Naive thymus-derived CD4-positive, alpha-beta T cell (primary cell): ENCODE data around the gene TAOK2. TPM values are rescaled to one million over a fixed set of nuclear protein-coding genes. Genes with fewer than 3 reads are reported as not detected.

Experiments
- ATAC-seq: fragments of 150-1000 bp; cut with Tn5 transposase; 2 replicates; pipeline ENCODE4 v1.10.0; 2021; ENCODE audit warnings: mild to moderate bottlenecking, moderate library complexity
- CTCF ChIA-PET: fragments of 350-600 bp; sonication (Branson Sonifier 250); formaldehyde crosslinking; loops from one replicate; lab custom pipeline; 2021; ENCODE audit warnings: antibody characterized with exemption; lab: Charles Lee
- POLR2A ChIA-PET: fragments of 350-600 bp; sonication (Branson Sonifier 250); formaldehyde crosslinking; loops from one replicate; lab custom pipeline; 2021; ENCODE audit warnings: antibody characterized with exemption, inconsistent platforms; lab: Charles Lee
- DNase-seq, 9 donors: peaks; one replicate each; pipeline versions ENCODE4 v3.0.0 to v3.0.0-alpha.2; 2020 to 2022; ENCODE audit warnings: mixed read lengths in 1 of 9
- H3K27ac ChIP-seq: one replicate; pipeline ENCODE4 v1.7.0; 2013; ENCODE audit warnings: mild to moderate bottlenecking, low read depth, low read length, moderate library complexity
- H3K27me3 ChIP-seq, 2 donors: one replicate each; pipeline ENCODE4 v1.7.0; 2013; ENCODE audit warnings: low read length in 2 of 2, mild to moderate bottlenecking in 2 of 2, moderate library complexity in 2 of 2; ENCODE audit not compliant: control insufficient read depth in 2 of 2, insufficient read depth in 2 of 2
- H3K36me3 ChIP-seq, 3 experiments: 1 replicate in 2 of 3; 2 replicates in 1 of 3; pipeline ENCODE4 v1.7.0; 2013; ENCODE audit warnings: low read length in 3 of 3, mild to moderate bottlenecking in 3 of 3, moderate library complexity in 1 of 3; ENCODE audit not compliant: insufficient read depth in 3 of 3, control insufficient read depth in 2 of 3
- H3K4me1 ChIP-seq, 2 donors: one replicate each; pipeline ENCODE4 v1.7.0; 2013; ENCODE audit warnings: low read length in 2 of 2, mild to moderate bottlenecking in 2 of 2, moderate library complexity in 1 of 2; ENCODE audit not compliant: control insufficient read depth in 2 of 2, insufficient read depth in 2 of 2
- H3K4me3 ChIP-seq: 2 replicates; pipeline ENCODE4 v1.7.0; 2013; ENCODE audit warnings: mild to moderate bottlenecking, low read length
- H3K9me3 ChIP-seq, 3 experiments: 1 replicate in 2 of 3; 2 replicates in 1 of 3; pipeline ENCODE4 v1.7.0; 2013; ENCODE audit warnings: low read length in 3 of 3; ENCODE audit not compliant: control insufficient read depth in 2 of 3
- H3K27ac Mint-ChIP-seq, 9 donors: one replicate each; pipeline ENCODE4 v1.8.0; 2020 to 2022; ENCODE audit warnings: mixed read lengths in 9 of 9, mild to moderate bottlenecking in 8 of 9, moderate library complexity in 5 of 9, inconsistent platforms in 2 of 9
- H3K27me3 Mint-ChIP-seq, 5 donors: one replicate each; pipeline ENCODE4 v1.8.0; 2021 to 2022; ENCODE audit warnings: mixed read lengths in 5 of 5, mild to moderate bottlenecking in 1 of 5
- H3K36me3 Mint-ChIP-seq, 5 donors: one replicate each; pipeline ENCODE4 v1.8.0; 2020 to 2022; ENCODE audit warnings: mixed read lengths in 5 of 5, mild to moderate bottlenecking in 3 of 5, inconsistent platforms in 1 of 5
- H3K4me1 Mint-ChIP-seq, 7 donors: one replicate each; pipeline ENCODE4 v1.8.0; 2020 to 2022; ENCODE audit warnings: mixed read lengths in 7 of 7, mild to moderate bottlenecking in 3 of 7, inconsistent platforms in 1 of 7
- H3K4me3 Mint-ChIP-seq, 10 donors: one replicate each; pipeline ENCODE4 v1.8.0; 2020 to 2022; ENCODE audit warnings: mild to moderate bottlenecking in 10 of 10, mixed read lengths in 10 of 10, moderate library complexity in 6 of 10, inconsistent platforms in 2 of 10
- H3K9me3 Mint-ChIP-seq, 11 donors: one replicate each; pipeline ENCODE4 v1.8.0; 2020 to 2022; ENCODE audit warnings: mixed read lengths in 11 of 11, mild to moderate bottlenecking in 4 of 11, inconsistent platforms in 1 of 11, moderate library complexity in 1 of 11
- intact Hi-C, 2 donors: fragments of 100-400 bp; cut with micrococcal nuclease; formaldehyde crosslinking; loops; one replicate each; pipeline ENCODE4 v1.15.1; 2023
- polyA plus RNA-seq, 2 donors: library from polyadenylated mRNA; unstranded; fragments of 300-500 nt; fragmentation: Illumina TruSeq; gene quantifications; one replicate each; pipeline ENCODE4 v1.2.3, GENCODE V29; 2021
- total RNA-seq, 6 experiments: library from RNA in 5 of 6; stranded (reverse) in 5 of 6; gene quantifications; 1 replicate in 5 of 6; 2 replicates in 1 of 6; pipeline ENCODE4 v1.2.3 and lab custom pipeline; 2021 to 2026

TAOK2 gene
- total and polyA plus RNA-seq, 7 experiments from 2014 or later, result 2.9 to 48.5 (median 27.2) TPM

GRCh38 chr16:29961479-29962343 lies 12.0 kb upstream of the TAOK2 start, which contains the start of gene TMEM219:
Gene TMEM219, plus strand, starts transcription at chr16:29962079. Its CDS starts 1,065 bp downstream, at chr16:29963144.
- CTCF ChIA-PET, result interaction anchor here (1.0 to 1.2 kb wide), 2 partner anchors 35 to 146 kb away, joined by 3 to 5 read pairs; partner anchors contain the start of genes KCTD13 and PAGR1
- H3K9me3 ChIP-seq, result no peaks in the 10 kb centered on the region
- POLR2A ChIA-PET, result interaction anchor here (0.5 to 6.6 kb wide), 21 partner anchors 11 to 1137 kb away, joined by 3 to 79 read pairs (median 4); partner anchors contain the start of genes ALDOA, CDIPT, HIRIP3 and INO80E
- intact Hi-C loops, result loop anchor here (1.0 to 5.0 kb wide), 7 partner anchors 12 to 145 kb away; partner anchors contain the start of genes INO80E (in 2 of the 2), KCTD13 (in 2 of the 2), TAOK2 (in 2 of the 2) and ALDOA (in 1 of the 2)
- Mint-ChIP-seq H3K4me3 (peak within 1 kb of the TSS; percentile 88 to 94 (median 92)), H3K27ac (peak within 1 kb of the TSS; percentile 88 to 97 (median 95)), H3K36me3 (peaks cover 0 to 4% (median 0%) of the 10 kb centered on the region in 5 donors), H3K9me3 (peaks cover 0 to 2% (median 0%) of the 10 kb centered on the region in 11 donors), H3K4me1 (peaks cover 8 to 31% (median 23%) of the 10 kb centered on the region in 7 donors), H3K27me3 (no peaks in the 10 kb centered on the region)
- H3K4me1 ChIP-seq, result peaks cover 10 to 17% of the 10 kb centered on the region in 2 donors
- peak within 1 kb of the TSS; percentile 91 for H3K4me3 ChIP-seq
- H3K27ac ChIP-seq, result peak within 1 kb of the TSS; percentile 85
- H3K27me3 ChIP-seq, result no peaks in the 10 kb centered on the region
- peak; percentile 94 for ATAC-seq
- DNase-seq, result peak; percentile 90 to 99 (median 96)
- H3K36me3 ChIP-seq, result peaks cover 0 to 3% (median 0%) of the 10 kb centered on the region in 3 experiments

- peaks cover 0 to 2% (median 0%) of the 10 kb centered on the region in 11 donors for H3K9me3 Mint-ChIP-seq
- H3K4me1 ChIP-seq, result peaks cover 10 to 17% of the 10 kb centered on the region in 2 donors
- peaks cover 0 to 3% (median 0%) of the 10 kb centered on the region in 3 experiments for H3K36me3 ChIP-seq
- no peaks in the 10 kb centered on the region for H3K9me3 ChIP-seq
- H3K4me1 Mint-ChIP-seq, result peaks cover 8 to 31% (median 23%) of the 10 kb centered on the region in 7 donors
- DNase-seq (no peak), ATAC-seq (no peak)
- peaks cover 0 to 4% (median 0%) of the 10 kb centered on the region in 5 donors for H3K36me3 Mint-ChIP-seq
- H3K27ac ChIP-seq, result peak overlapping the region; percentile 85
- no peaks in the 10 kb centered on the region for H3K27me3 Mint-ChIP-seq
- peak overlapping the region; percentile 91 for H3K4me3 ChIP-seq
- peak overlapping the region; percentile 88 to 94 (median 92) for H3K4me3 Mint-ChIP-seq
- POLR2A ChIA-PET, result interaction anchor here (0.5 to 6.6 kb wide), 10 partner anchors 12 to 165 kb away, joined by 3 to 79 read pairs (median 4); partner anchors contain the start of genes CDIPT, HIRIP3, INO80E and KCTD13
- no peaks in the 10 kb centered on the region for H3K27me3 ChIP-seq
- intact Hi-C loops, result loop anchor here (1.0 to 5.0 kb wide), 5 partner anchors 11 to 146 kb away; partner anchors contain the start of genes INO80E (in 2 of the 2), CDIPT (in 1 of the 2), HIRIP3 (in 1 of the 2) and PAGR1 (in 1 of the 2)
- H3K27ac Mint-ChIP-seq, result peak overlapping the region; percentile 86 to 97 (median 93)
- CTCF ChIA-PET, result interaction anchor here (1.0 to 1.2 kb wide), 2 partner anchors 36 to 147 kb away, joined by 3 to 5 read pairs; partner anchors contain the start of genes KCTD13 and PAGR1
These were observed 11.2 kb upstream of the TAOK2 start for GRCh38 chr16:29962344-29962994.

DNA sequence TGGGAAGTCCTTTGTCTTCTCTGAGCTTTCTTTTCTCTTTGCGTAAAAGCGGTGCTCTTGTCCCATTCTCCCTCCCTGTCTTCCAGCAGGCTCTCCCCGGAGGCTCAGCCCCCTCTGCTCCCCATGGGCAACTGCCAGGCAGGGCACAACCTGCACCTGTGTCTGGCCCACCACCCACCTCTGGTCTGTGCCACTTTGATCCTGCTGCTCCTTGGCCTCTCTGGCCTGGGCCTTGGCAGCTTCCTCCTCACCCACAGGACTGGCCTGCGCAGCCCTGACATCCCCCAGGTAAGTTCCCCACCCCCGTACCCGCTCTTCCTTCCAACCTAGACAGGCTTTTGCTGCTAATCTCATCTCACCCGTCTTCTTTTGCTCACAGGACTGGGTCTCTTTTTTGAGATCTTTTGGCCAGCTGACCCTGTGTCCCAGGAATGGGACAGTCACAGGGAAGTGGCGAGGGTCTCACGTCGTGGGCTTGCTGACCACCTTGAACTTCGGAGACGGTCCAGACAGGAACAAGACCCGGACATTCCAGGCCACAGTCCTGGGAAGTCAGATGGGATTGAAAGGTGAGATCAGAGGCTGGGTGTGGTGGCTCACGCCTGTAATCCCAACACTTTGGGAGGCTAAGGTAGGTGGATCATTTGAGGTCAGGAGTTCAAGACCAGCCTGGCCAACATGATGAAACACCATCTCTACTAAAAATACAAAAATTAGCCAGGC lies 10.5 kb upstream of the TAOK2 start:
- ATAC-seq, result no peak
- Histone ChIP-seq H3K36me3 (peaks cover 0 to 8% (median 0%) of the 10 kb centered on the region in 3 experiments), H3K4me3 (no peak overlapping the region), H3K9me3 (no peaks in the 10 kb centered on the region), H3K27me3 (no peaks in the 10 kb centered on the region), H3K4me1 (peaks cover 10 to 17% of the 10 kb centered on the region in 2 donors), H3K27ac (peak overlapping the region; percentile 85)
- Mint-ChIP-seq H3K9me3 (peaks cover 0 to 2% (median 0%) of the 10 kb centered on the region in 11 donors), H3K27me3 (no peaks in the 10 kb centered on the region), H3K4me3 (peak overlapping the region; percentile 88 to 94 (median 92)), H3K27ac (peak overlapping the region; percentile 86 to 97 (median 93)), H3K4me1 (peaks cover 8 to 31% (median 23%) of the 10 kb centered on the region in 7 donors), H3K36me3 (peaks cover 1 to 7% (median 2%) of the 10 kb centered on the region in 5 donors)
- ChIA-PET CTCF (no interaction called here), POLR2A (interaction anchor here (0.7 to 6.6 kb wide), 6 partner anchors 10 to 116 kb away, joined by 3 to 79 read pairs (median 14); partner anchors contain the start of genes HIRIP3, INO80E, KCTD13 and TAOK2)
- intact Hi-C loops, result loop anchor here (2.0 to 5.0 kb wide), 2 partner anchors 34 to 146 kb away; partner anchors contain the start of genes HIRIP3 (in 1 of the 2), INO80E (in 1 of the 2) and PAGR1 (in 1 of the 2)
- DNase-seq, result no peak

DNA sequence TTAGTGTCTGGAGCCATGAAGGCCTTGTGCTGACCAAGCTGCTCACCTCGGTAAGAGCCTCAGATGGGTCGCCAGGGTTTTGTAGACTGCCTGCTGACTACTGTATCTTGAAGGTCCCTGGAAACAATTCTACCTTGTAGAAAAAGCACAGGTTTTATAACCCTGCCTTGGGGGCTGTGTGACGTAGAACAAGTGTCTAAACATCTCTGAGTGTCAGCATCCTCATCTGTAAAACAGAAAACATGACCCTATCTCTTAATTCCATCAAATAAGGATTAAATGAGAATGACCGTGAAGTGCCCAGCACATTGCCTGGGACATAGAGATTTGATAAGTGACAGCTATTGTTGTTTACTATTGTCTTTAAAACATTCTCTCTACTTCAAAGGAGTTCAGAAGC lies 5.5 kb upstream of the TAOK2 start:
- peaks cover 0 to 16% (median 0%) of the 10 kb centered on the region in 3 experiments for H3K36me3 ChIP-seq
- ATAC-seq (no peak), DNase-seq (no peak)
- peaks cover 6 to 16% (median 13%) of the 10 kb centered on the region in 7 donors for H3K4me1 Mint-ChIP-seq
- peak overlapping the region in 1 of 9 donors; percentile 67 for H3K27ac Mint-ChIP-seq
- peaks cover 0 to 1% of the 10 kb centered on the region in 2 donors for H3K4me1 ChIP-seq
- no peaks in the 10 kb centered on the region for H3K9me3 Mint-ChIP-seq
- H3K27ac ChIP-seq, result no peak overlapping the region
- no peaks in the 10 kb centered on the region for H3K27me3 ChIP-seq
- no peak overlapping the region for H3K4me3 Mint-ChIP-seq
- no peaks in the 10 kb centered on the region for H3K9me3 ChIP-seq
- no peak overlapping the region for H3K4me3 ChIP-seq
- CTCF ChIA-PET, result no interaction called here
- intact Hi-C loops, result no loop called here
- H3K27me3 Mint-ChIP-seq, result no peaks in the 10 kb centered on the region
- POLR2A ChIA-PET, result no interaction called here
- peaks cover 8 to 23% (median 18%) of the 10 kb centered on the region in 5 donors for H3K36me3 Mint-ChIP-seq

DNA sequence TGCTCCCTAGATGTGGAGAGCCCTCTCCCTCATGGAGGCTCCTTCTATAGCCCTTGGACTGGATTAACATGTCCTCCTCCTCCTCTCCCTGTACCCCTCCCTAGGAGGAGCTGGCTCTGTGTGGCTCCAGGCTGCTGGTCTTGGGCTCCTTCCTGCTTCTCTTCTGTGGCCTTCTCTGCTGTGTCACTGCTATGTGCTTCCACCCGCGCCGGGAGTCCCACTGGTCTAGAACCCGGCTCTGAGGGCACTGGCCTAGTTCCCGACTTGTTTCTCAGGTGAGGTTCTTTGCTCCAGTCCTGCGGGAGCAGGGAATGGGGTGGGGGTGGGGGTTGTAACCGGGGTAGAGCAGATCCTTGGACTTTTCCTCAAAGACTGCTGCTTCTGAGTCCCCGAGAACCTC lies 2.4 kb upstream of the TAOK2 start:
- peaks cover 16 to 21% of the 10 kb centered on the region in 2 donors for H3K4me1 ChIP-seq
- H3K27ac Mint-ChIP-seq, result peak overlapping the region in 2 of 9 donors; percentile 38 to 57
- no peaks in the 10 kb centered on the region for H3K27me3 ChIP-seq
- intact Hi-C loops, result loop anchor here (5.0 to 10.0 kb wide), 2 partner anchors 164 to 433 kb away; partner anchors contain the start of genes MAZ (in 1 of the 2) and ZNF771 (in 1 of the 2)
- peaks cover 0 to 2% (median 0%) of the 10 kb centered on the region in 11 donors for H3K9me3 Mint-ChIP-seq
- no peak overlapping the region for H3K4me3 ChIP-seq
- DNase-seq (no peak), ATAC-seq (no peak)
- H3K4me3 Mint-ChIP-seq, result no peak overlapping the region
- H3K36me3 Mint-ChIP-seq, result peaks cover 8 to 23% (median 14%) of the 10 kb centered on the region in 5 donors
- H3K36me3 ChIP-seq, result peaks cover 0 to 18% (median 0%) of the 10 kb centered on the region in 3 experiments
- H3K9me3 ChIP-seq, result no peaks in the 10 kb centered on the region
- no peaks in the 10 kb centered on the region for H3K27me3 Mint-ChIP-seq
- ChIA-PET POLR2A (interaction anchor here (0.6 to 6.4 kb wide), 4 partner anchors 9 to 145 kb away, joined by 3 to 79 read pairs (median 16); partner anchors contain the start of genes KCTD13 and TMEM219), CTCF (interaction anchor here (0.7 kb wide), 1 partner anchor 779 kb away, joined by 3 read pairs; no protein-coding TSS in a partner anchor)
- peaks cover 23 to 33% (median 25%) of the 10 kb centered on the region in 7 donors for H3K4me1 Mint-ChIP-seq
- H3K27ac ChIP-seq, result no peak overlapping the region
